ENCODE results near the gene TBX1.

The TBX1 gene

DNA sequence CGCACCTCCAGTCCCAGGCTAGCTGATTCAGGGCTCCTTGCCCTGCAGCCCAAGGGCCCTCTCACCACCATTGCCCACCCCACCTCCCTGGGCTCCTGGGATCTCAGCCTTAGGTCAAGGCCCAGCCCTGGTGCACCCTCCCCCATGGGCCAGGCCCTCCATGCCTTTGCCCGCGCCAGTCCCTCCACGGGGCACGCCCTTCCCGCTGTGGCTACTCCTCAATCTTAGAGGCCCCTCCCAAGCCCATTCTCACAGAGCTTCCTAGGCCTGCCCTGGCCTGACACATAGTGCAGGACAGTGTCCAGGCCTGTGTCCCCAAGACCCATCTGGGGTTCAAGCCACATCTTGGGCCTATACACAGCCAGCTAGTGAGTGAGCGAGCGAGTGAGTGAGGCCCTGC, 30.4 kb upstream of the TBX1 start:
- peak; percentile 11 for ATAC-seq

DNA sequence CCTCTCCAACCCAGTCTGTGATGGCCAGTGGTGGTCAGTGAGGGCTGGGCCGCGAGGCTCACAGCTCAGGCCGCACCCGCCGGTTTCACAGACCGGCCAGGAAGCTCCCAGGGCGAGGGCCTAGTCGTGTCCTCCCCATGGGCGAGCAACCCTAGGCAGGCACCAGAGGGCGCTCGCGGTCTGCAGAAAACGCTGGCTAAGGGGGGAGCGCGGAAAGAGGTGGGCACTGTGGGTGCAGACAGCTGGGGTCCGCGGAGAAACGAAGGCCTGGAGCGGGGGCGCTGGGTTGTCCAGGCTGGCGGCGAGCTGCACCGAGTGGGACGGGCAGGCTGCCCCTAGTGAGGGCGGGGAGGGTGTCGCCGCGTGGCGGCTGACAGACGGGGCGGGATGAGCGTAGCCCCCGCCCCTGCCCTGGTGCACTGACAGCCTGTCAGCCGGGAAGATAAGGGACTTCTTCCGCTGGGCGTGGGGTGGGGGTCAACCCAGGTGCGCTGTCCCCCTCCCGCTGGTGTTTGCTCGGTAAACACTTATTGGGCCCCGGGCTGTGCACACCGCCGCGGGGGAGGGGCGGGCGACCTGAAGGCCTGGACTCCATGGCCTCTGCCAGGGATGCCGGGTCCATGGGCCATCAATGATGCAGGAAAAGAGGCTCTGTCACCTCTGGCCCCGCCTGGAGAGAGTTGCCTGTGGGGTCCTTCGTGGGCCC, 29.8 kb upstream of the TBX1 start:
- H3K4me3 Mint-ChIP-seq: peak overlapping the region; percentile 62
- H3K27ac Mint-ChIP-seq: no peak overlapping the region
- peaks cover 6% of the 10 kb centered on the region for H3K4me1 Mint-ChIP-seq
- H3K36me3 Mint-ChIP-seq: no peaks in the 10 kb centered on the region
- no peaks in the 10 kb centered on the region for H3K9me3 Mint-ChIP-seq
- ATAC-seq (peak; percentile 82), DNase-seq (ENCODE audit: low spot score in 2 of 2) (peak; percentile 88 to 94)

More for the DNA sequence above, 30.4 kb upstream of the TBX1 start:
- peaks cover 6% of the 10 kb centered on the region for H3K4me1 Mint-ChIP-seq
- H3K36me3 Mint-ChIP-seq: no peaks in the 10 kb centered on the region
- H3K9me3 Mint-ChIP-seq: no peaks in the 10 kb centered on the region
- H3K27ac Mint-ChIP-seq: no peak overlapping the region
- no peak for DNase-seq (ENCODE audit: low spot score in 2 of 2)
- peak overlapping the region; percentile 62 for H3K4me3 Mint-ChIP-seq

DNA sequence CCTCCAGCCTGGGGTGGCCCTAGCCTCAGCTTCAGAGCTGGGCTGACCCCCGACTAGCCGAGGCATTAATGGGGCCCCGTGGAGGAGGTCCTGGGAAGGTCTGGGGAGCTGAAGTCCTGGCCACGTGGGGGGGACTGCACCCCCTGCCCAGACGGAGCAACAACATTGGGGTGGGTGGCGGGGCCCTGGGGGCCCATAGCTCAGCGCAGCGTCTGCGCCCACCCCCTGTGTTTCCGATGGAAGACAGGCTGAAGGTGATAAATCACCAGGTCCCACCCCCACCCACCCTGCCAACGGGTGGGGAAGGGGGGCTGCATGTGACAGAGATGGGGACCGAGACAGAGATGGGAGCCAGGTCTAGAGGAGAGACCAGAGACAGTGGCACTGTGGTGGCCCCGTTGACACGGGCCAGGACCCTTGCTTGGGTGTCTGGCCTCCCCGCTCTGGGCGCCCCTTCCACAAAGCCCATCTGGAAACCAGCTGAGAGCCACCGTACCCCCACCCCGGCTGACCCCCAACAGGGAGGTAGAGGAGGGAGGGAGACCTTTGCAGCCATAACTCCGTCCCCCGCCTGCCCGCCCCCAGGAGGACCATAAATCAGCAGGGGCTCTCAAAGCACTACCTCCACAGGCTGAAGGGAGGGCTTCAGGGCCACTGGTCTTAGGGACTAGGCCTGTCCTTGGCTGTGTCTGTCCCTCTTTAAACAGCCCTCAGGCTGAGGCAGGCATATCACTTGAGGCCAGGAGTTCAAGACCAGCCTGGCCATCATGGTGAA, 29.0 kb upstream of the TBX1 start:
- DNase-seq (ENCODE audit: low spot score in 2 of 2) (no peak), ATAC-seq (no peak)
- Mint-ChIP-seq H3K4me1 (peaks cover 6% of the 10 kb centered on the region), H3K9me3 (no peaks in the 10 kb centered on the region), H3K27ac (no peak overlapping the region), H3K4me3 (peak overlapping the region; percentile 62), H3K36me3 (no peaks in the 10 kb centered on the region)

DNA sequence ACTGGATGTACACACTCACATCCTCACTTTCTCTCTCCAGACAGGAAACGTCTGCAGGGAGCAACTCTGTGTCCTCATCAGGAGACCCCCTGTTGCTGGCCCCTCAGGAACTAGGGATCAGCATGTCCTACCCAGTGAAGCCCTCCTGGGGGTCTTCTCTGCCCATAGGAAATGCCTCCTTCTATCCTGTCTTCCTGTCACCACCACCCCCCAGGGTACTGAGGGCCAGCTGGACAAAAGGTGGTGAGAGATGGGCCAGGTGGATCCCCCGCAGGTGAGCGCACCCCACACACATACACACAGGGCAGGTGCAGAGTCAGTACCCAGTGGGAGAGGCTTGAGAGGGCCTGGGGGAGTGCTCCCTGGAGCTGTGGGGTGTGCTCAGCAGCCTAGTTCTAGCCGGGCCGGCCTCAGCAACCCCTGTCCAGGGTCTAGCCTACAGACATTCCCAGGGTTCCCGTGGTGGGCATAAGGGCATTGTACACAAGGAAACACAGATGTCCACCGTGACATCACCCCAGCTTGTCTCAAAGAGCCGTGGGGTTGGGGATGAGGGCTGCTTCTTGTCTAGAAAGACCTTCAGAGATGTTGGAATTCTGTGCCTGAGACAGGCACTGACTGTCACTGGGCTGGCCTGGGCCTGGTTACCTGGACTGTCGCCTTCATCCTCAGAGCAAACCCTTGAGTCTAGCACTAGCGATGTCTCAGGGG, 28.0 kb upstream of the TBX1 start:
- no peaks in the 10 kb centered on the region for H3K36me3 Mint-ChIP-seq
- H3K4me1 Mint-ChIP-seq: peaks cover 6% of the 10 kb centered on the region
- ATAC-seq (no peak), DNase-seq (ENCODE audit: low spot score in 2 of 2) (no peak)
- no peak overlapping the region for H3K4me3 Mint-ChIP-seq
- no peak overlapping the region for H3K27ac Mint-ChIP-seq
- no peaks in the 10 kb centered on the region for H3K9me3 Mint-ChIP-seq

DNA sequence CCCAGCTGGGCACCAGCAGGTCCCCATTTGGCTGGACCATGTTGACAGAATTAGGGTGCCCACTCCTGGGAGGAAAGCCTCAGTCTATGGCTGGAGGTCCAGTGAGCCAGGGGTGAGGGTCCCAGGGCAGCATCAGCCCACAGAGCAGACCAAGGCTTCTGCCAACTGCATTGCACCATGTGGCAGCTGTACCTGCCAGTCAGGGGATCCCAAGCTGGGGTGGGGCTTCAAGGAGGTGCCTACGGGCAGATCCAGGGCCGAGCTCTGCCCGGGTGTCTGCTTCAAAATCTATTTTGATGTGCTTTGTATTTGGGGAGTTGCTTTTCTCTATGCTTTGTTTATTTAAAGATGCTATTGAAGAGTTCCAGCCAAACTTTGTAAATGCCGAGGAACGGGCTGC, 26.8 kb upstream of the TBX1 start:
- no peak overlapping the region for H3K27ac Mint-ChIP-seq
- no peak overlapping the region for H3K4me3 Mint-ChIP-seq
- DNase-seq (ENCODE audit: low spot score in 2 of 2) (no peak), ATAC-seq (no peak)
- H3K36me3 Mint-ChIP-seq: no peaks in the 10 kb centered on the region
- H3K9me3 Mint-ChIP-seq: no peaks in the 10 kb centered on the region
- H3K4me1 Mint-ChIP-seq: peaks cover 6% of the 10 kb centered on the region

DNA sequence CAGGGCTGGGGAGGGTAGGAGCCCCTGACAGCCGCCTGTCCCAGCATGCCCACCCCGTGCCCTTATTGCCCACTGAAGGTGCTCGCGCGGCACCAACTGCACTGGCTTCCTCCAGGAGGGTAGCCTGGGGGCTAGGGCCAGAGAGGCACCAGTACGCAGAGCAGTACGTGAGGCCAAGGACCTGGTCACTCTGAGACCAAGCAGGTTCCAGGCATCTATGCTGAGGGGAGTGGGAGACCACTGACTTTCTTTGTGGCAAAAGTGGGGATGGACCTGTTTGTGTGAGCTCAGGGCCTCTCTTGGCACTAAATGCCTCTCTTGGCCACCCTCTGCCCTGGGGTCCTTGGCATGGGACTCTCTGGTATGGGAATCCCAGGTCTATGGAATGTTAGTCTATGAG, 26.4 kb upstream of the TBX1 start:
- no peaks in the 10 kb centered on the region for H3K36me3 Mint-ChIP-seq
- DNase-seq (ENCODE audit: low spot score in 2 of 2): no peak
- no peak overlapping the region for H3K27ac Mint-ChIP-seq
- H3K4me3 Mint-ChIP-seq: no peak overlapping the region
- H3K9me3 Mint-ChIP-seq: no peaks in the 10 kb centered on the region
- peaks cover 6% of the 10 kb centered on the region for H3K4me1 Mint-ChIP-seq
- ATAC-seq: no peak

- DNase-seq (ENCODE audit: low spot score in 2 of 2) (no peak), ATAC-seq (no peak)
- Mint-ChIP-seq H3K9me3 (no peaks in the 10 kb centered on the region), H3K4me1 (peaks cover 6% of the 10 kb centered on the region), H3K4me3 (no peak overlapping the region), H3K36me3 (no peaks in the 10 kb centered on the region), H3K27ac (no peak overlapping the region)
Observed at GRCh38 chr22:19734837-19735382, 25.7 kb upstream of the TBX1 start.

GRCh38 chr22:19735665-19736510, 24.7 kb upstream of the TBX1 start:
- peaks cover under 1% of the 10 kb centered on the region for H3K4me1 Mint-ChIP-seq
- ATAC-seq (no peak), DNase-seq (ENCODE audit: low spot score in 2 of 2) (no peak)
- H3K36me3 Mint-ChIP-seq: no peaks in the 10 kb centered on the region
- no peaks in the 10 kb centered on the region for H3K9me3 Mint-ChIP-seq
- H3K27ac Mint-ChIP-seq: no peak overlapping the region
- H3K4me3 Mint-ChIP-seq: no peak overlapping the region

DNA sequence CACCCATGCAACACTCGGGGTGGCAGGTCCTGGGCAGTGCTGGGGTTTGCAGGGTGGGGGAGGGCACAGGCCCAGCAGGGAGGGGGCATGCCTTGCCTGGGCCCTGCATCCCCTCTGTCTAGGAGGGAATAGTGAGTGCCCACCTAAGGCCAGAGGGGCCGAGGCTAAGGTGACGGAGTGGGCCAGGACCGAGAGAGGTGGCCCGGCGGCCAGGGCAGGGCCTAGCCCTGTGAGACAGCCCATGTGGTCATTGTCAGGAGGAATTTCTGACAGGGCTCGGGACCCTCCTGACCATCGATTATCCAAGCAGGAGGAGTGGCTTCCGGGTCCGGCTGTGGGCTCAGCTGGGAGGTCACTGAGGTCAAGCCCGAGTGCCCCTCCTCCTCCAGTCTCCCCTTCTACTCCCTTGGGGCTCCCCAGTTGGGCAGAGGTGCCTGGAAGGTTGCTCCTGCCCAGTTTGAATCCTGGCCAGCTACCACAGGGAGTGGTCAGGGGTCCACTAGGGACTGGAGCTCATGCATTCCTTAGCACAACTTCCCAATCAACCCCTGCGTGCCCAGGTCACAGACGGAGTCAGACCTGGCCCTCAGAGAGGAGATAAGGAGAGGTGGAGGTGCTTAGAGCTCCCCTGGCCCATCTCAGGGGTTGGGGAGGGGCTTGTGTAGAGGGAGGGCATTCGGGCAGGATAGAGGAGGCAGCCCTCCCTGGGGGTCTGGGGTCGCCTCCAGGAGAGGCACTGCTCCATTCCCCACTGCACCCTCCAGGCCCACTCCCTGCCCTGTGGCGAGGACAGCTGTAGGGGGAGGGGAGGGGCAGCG, 22.5 kb upstream of the TBX1 start:
- Mint-ChIP-seq H3K4me3 (no peak overlapping the region), H3K9me3 (no peaks in the 10 kb centered on the region), H3K4me1 (no peaks in the 10 kb centered on the region), H3K27ac (no peak overlapping the region), H3K36me3 (no peaks in the 10 kb centered on the region)
- DNase-seq (ENCODE audit: low spot score in 2 of 2) (no peak), ATAC-seq (no peak)

GRCh38 chr22:19738664-19739447, 21.7 kb upstream of the TBX1 start:
- H3K36me3 Mint-ChIP-seq: no peaks in the 10 kb centered on the region
- DNase-seq (ENCODE audit: low spot score in 2 of 2) (no peak), ATAC-seq (no peak)
- H3K4me1 Mint-ChIP-seq: no peaks in the 10 kb centered on the region
- no peaks in the 10 kb centered on the region for H3K9me3 Mint-ChIP-seq
- H3K4me3 Mint-ChIP-seq: no peak overlapping the region
- H3K27ac Mint-ChIP-seq: no peak overlapping the region

DNA sequence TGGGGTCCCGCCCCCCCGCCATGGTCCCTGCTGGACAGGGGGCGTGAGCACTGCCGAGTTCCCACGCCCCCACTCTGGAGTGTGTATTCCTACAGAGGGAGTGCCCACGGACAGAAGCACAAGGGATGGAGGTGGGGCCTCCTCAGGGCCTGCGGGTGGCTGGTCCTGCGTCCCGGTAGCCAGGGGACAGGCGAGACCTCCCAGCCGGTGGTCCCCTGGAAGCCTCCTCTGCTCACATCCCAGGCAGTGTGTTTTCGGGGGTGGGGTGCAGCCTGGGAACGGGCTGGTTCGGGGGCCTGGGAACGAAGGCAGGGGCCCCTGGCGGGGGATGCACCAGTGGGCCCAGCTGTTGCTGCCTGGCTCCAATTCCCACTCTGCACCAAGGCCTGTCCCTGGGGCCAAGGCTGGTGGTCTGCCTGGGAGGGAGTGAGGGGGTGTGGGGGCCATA, 21.1 kb upstream of the TBX1 start:
- H3K4me3 Mint-ChIP-seq: no peak overlapping the region
- ATAC-seq: no peak

DNA sequence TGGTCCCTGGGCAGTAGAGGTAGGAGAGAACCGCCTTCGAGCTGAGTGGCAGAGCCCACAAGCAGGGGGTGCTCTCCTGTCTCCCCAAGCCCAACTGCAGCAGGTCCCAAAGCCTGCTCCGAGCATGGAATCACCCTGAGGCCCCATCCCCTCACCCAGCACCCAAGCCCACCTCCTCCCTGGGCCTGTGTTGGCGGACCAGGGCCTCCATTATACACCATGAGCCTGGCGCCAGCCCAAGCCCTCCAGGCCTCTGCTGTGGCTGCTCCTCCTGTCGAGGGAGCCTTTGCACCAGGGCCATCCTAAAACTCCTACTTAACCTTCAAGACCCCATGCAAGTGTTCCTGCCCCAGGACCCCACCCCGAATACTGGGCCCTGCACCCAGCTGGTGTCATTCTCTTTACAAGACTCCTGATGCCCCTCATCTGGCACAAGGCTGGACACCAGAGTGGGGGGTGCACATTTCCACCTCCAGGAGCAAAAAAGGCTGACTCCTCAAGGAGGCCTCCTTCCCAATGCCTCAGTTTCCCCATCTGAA, 20.6 kb upstream of the TBX1 start:
- Mint-ChIP-seq H3K36me3 (no peaks in the 10 kb centered on the region), H3K9me3 (no peaks in the 10 kb centered on the region), H3K4me1 (no peaks in the 10 kb centered on the region), H3K27ac (no peak overlapping the region), H3K4me3 (no peak overlapping the region)
- DNase-seq (ENCODE audit: low spot score in 2 of 2): no peak
- ATAC-seq: no peak

More for the DNA sequence above, 21.1 kb upstream of the TBX1 start:
- Mint-ChIP-seq H3K27ac (no peak overlapping the region), H3K4me1 (no peaks in the 10 kb centered on the region), H3K9me3 (no peaks in the 10 kb centered on the region), H3K36me3 (no peaks in the 10 kb centered on the region)
- DNase-seq (ENCODE audit: low spot score in 2 of 2): no peak

DNA sequence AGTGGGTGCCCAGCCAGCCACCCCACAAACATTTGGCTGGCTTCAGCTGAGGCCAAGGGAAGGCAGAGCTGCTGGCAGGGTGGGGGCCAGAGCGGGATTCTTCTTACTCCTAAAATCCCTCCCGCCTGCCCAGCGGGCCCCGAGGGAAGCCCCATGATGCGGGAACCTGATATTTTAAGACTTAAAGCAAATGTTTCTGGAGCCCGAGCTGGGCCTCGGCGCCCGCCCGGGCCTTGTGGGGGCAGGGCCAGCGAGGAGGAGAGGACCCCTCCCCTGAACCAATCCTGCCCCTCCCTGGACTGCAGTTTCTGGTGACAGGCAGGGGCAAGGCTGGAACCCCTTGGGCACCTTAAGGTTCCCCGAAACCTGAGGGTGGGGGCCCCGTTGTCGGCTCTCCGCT, 20.0 kb upstream of the TBX1 start:
- Mint-ChIP-seq H3K4me1 (no peaks in the 10 kb centered on the region), H3K27ac (no peak overlapping the region), H3K4me3 (no peak overlapping the region), H3K9me3 (no peaks in the 10 kb centered on the region), H3K36me3 (no peaks in the 10 kb centered on the region)
- no peak for DNase-seq (ENCODE audit: low spot score in 2 of 2)
- no peak for ATAC-seq
